ENCODE results near the gene SAP130. TPM values are rescaled to one million over a fixed set of nuclear protein-coding genes. Genes with fewer than 3 reads are reported as not detected.

The SAP130 gene
- polyA plus RNA-seq, 1 donor (not counting 4 experiments of a cell fraction or from before 2014, with no cell fraction given): 11.6 TPM

GRCh38 chr2:128036748-128037607 is 9.1 kb upstream of the SAP130 start:
- Histone ChIP-seq H3K4me1 (ENCODE audit: control insufficient read depth, extremely low read depth, insufficient read depth, low read length) (no peaks in the 10 kb centered on the region), H3K9me1 (ENCODE audit: control insufficient read depth, extremely low read depth, insufficient read depth, low read length) (no peaks in the 10 kb centered on the region), H3K27me3 (ENCODE audit: control insufficient read depth, extremely low read depth, insufficient read depth, low read length) (no peaks in the 10 kb centered on the region), H3K4me3 (ENCODE audit: control insufficient read depth in 2 of 3, extremely low read depth in 1 of 3, insufficient read depth in 2 of 3, low read depth in 1 of 3, low read length in 3 of 3) (no peak overlapping the region), H3K79me2 (ENCODE audit: control insufficient read depth, insufficient read depth, low read length) (no peaks in the 10 kb centered on the region), H2AFZ (ENCODE audit: control insufficient read depth, low read length) (no peak overlapping the region), H3K9me3 (ENCODE audit: control insufficient read depth, low read depth, low read length) (peaks cover 13% of the 10 kb centered on the region), H3K4me2 (ENCODE audit: control insufficient read depth, extremely low read depth, insufficient read depth, low read depth, low read length) (no peak overlapping the region), H3K36me3 (ENCODE audit: control insufficient read depth in 2 of 2, extremely low read depth in 1 of 2, insufficient read depth in 2 of 2, low read length in 2 of 2) (no peaks in the 10 kb centered on the region), H3K27ac (ENCODE audit: control insufficient read depth, insufficient read depth, low read length) (no peak overlapping the region), H4K20me1 (ENCODE audit: control insufficient read depth, extremely low read depth, insufficient read depth, low read length) (no peaks in the 10 kb centered on the region), H3K9ac (ENCODE audit: control insufficient read depth, extremely low read depth, insufficient read depth, low read length) (no peak overlapping the region)
- dilution Hi-C loops (cut with MboI; ENCODE audit: extremely low pct_ligation_motif_present, low sequenced_read_pairs): no loop called here
- DNase-seq (ENCODE audit: low read depth, low spot score) (no peak), FAIRE-seq (peak; percentile 65)
- no peak for TF ChIP-seq CTCF (optimal IDR thresholded peaks at IDR 0.05 in 1 of 3, IDR thresholded peaks at IDR 0.05 in 1 of 3, conservative IDR thresholded peaks at IDR 0.05 in 1 of 3; ENCODE audit: extremely low read depth in 1 of 3, insufficient read depth in 2 of 3, low read length in 3 of 3)
- no peak for TF ChIP-seq EZH2 (IDR thresholded peaks at IDR 0.05; ENCODE audit: low read length)

GRCh38 chr2:128032092-128032491 is 4.2 kb upstream of the SAP130 start:
- H3K79me2 ChIP-seq (ENCODE audit: control insufficient read depth, insufficient read depth, low read length): no peaks in the 10 kb centered on the region
- H4K20me1 ChIP-seq (ENCODE audit: control insufficient read depth, extremely low read depth, insufficient read depth, low read length): no peaks in the 10 kb centered on the region
- no peaks in the 10 kb centered on the region for H3K9me1 ChIP-seq (ENCODE audit: control insufficient read depth, extremely low read depth, insufficient read depth, low read length)
- dilution Hi-C loops (cut with MboI; ENCODE audit: extremely low pct_ligation_motif_present, low sequenced_read_pairs): no loop called here
- no peak overlapping the region for H3K4me2 ChIP-seq (ENCODE audit: control insufficient read depth, extremely low read depth, insufficient read depth, low read depth, low read length)
- peaks cover 8% of the 10 kb centered on the region for H3K9me3 ChIP-seq (ENCODE audit: control insufficient read depth, low read depth, low read length)
- no peak overlapping the region for H3K27ac ChIP-seq (ENCODE audit: control insufficient read depth, insufficient read depth, low read length)
- H3K36me3 ChIP-seq (ENCODE audit: control insufficient read depth in 2 of 2, extremely low read depth in 1 of 2, insufficient read depth in 2 of 2, low read length in 2 of 2): no peaks in the 10 kb centered on the region
- no peak for DNase-seq (ENCODE audit: low read depth, low spot score)
- no peak for FAIRE-seq
- no peak overlapping the region for H3K9ac ChIP-seq (ENCODE audit: control insufficient read depth, extremely low read depth, insufficient read depth, low read length)
- no peak overlapping the region for H2AFZ ChIP-seq (ENCODE audit: control insufficient read depth, low read length)
- no peak overlapping the region for H3K4me3 ChIP-seq (ENCODE audit: control insufficient read depth in 2 of 3, extremely low read depth in 1 of 3, insufficient read depth in 2 of 3, low read depth in 1 of 3, low read length in 3 of 3)
- TF ChIP-seq CTCF (optimal IDR thresholded peaks at IDR 0.05 in 1 of 3, IDR thresholded peaks at IDR 0.05 in 1 of 3, conservative IDR thresholded peaks at IDR 0.05 in 1 of 3; ENCODE audit: extremely low read depth in 1 of 3, insufficient read depth in 2 of 3, low read length in 3 of 3) (no peak), EZH2 (IDR thresholded peaks at IDR 0.05; ENCODE audit: low read length) (no peak)
- H3K27me3 ChIP-seq (ENCODE audit: control insufficient read depth, extremely low read depth, insufficient read depth, low read length): no peaks in the 10 kb centered on the region
- H3K4me1 ChIP-seq (ENCODE audit: control insufficient read depth, extremely low read depth, insufficient read depth, low read length): peaks cover 5% of the 10 kb centered on the region

Measured in keratinocyte (primary cell).